Endothelial cell of umbilical vein (primary cell): ENCODE data around the gene RPL7L1. TPM values are rescaled to one million over a fixed set of nuclear protein-coding genes. Genes with fewer than 3 reads are reported as not detected.
"Not testable (repeated sequence)": the region's sequence is repeated elsewhere in the genome, so short reads cannot be mapped to it uniquely, and the experiment has no call there.

ENCODE experiments used
- BruUV-seq: library from RNA; stranded (reverse); fragments of 400-500 nt; replicated peaks from 2 replicates; lab custom pipeline; 2021; lab: Mats Ljungman, UMichigan
- CTCF ChIA-PET: fragments of 300-600, 350-600 bp; sonication (Branson Sonifier 250); formaldehyde crosslinking; loops from one replicate; lab custom pipeline; 2021; ENCODE audit warnings: antibody characterized with exemption, inconsistent platforms; lab: Charles Lee
- POLR2A ChIA-PET: fragments of 300-600, 350-600 bp; sonication (Branson Sonifier 250); formaldehyde crosslinking; loops from one replicate; lab custom pipeline; 2021; ENCODE audit warnings: antibody characterized with exemption, inconsistent platforms; lab: Charles Lee
- DNase-seq: peaks from one replicate; pipeline ENCODE4 v3.0.0-alpha.2; 2011; ENCODE audit warnings: low read depth, low spot score
- FAIRE-seq: peaks from 2 replicates; lab custom pipeline; 2011; peaks lifted over from hg19 to GRCh38; lab: Jason Lieb, UNC
- H2AFZ ChIP-seq: 2 replicates; pipeline ENCODE4 v1.6.0; 2012; ENCODE audit warnings: low read depth, low read length, control low read depth, inconsistent platforms
- H3K27ac ChIP-seq: 2 replicates; pipeline ENCODE4 v1.5.1; 2011; ENCODE audit warnings: low read depth, mild to moderate bottlenecking, control low read depth, low read length, moderate library complexity; ENCODE audit not compliant: insufficient read depth
- H3K27me3 ChIP-seq, 2 experiments: 2 replicates each; pipeline versions ENCODE4 v1.6.0 to v1.6.1; 2011; ENCODE audit warnings: low read length in 2 of 2, mixed read lengths in 1 of 2; ENCODE audit not compliant: control insufficient read depth in 2 of 2, insufficient read depth in 2 of 2
- H3K36me3 ChIP-seq, 2 experiments: 2 replicates in 1 of 2; 3 replicates in 1 of 2; pipeline ENCODE4 v1.5.1; 2011; ENCODE audit warnings: low read length in 2 of 2, mild to moderate bottlenecking in 1 of 2, moderate library complexity in 1 of 2; ENCODE audit not compliant: control insufficient read depth in 2 of 2, insufficient read depth in 2 of 2; ENCODE audit errors: extremely low read depth in 1 of 2
- H3K4me1 ChIP-seq: 3 replicates; pipeline ENCODE4 v1.5.1; 2011; ENCODE audit warnings: mild to moderate bottlenecking, low read length; ENCODE audit not compliant: control insufficient read depth, insufficient read depth; ENCODE audit errors: extremely low read depth
- H3K4me2 ChIP-seq: 2 replicates; pipeline ENCODE4 v1.6.1; 2011; ENCODE audit warnings: low read length, control low read depth, mixed read lengths; ENCODE audit not compliant: insufficient read depth
- H3K4me3 ChIP-seq, 3 experiments: fragments of 200-600 bp in 1 of 3; sonication (generic), shearing (Covaris generic) in 1 of 3; replicated peaks in 1 of 3; 2 replicates each; pipeline ENCODE4 v1.5.1; 2011 to 2016; ENCODE audit warnings: control low read depth in 3 of 3, low read length in 3 of 3, mild to moderate bottlenecking in 2 of 3, inconsistent platforms in 1 of 3, low read depth in 1 of 3, moderate library complexity in 1 of 3; ENCODE audit not compliant: insufficient read depth in 1 of 3
- H3K79me2 ChIP-seq: 2 replicates; pipeline ENCODE4 v1.6.0; 2012; ENCODE audit warnings: low read length, inconsistent platforms; ENCODE audit not compliant: control insufficient read depth, insufficient read depth
- H3K9ac ChIP-seq: replicated peaks from 2 replicates; pipeline ENCODE3; 2011; ENCODE audit warnings: low read length, control low read depth; ENCODE audit not compliant: insufficient read depth; ENCODE audit errors: extremely low read depth
- H3K9me1 ChIP-seq: replicated peaks from 3 replicates; pipeline ENCODE4 v1.6.0; 2011; ENCODE audit warnings: mild to moderate bottlenecking, low read length; ENCODE audit not compliant: control insufficient read depth, insufficient read depth; ENCODE audit errors: extremely low read depth
- H3K9me3 ChIP-seq: replicated peaks from 2 replicates; pipeline ENCODE4 v1.5.1; 2012; ENCODE audit warnings: low read length, inconsistent platforms; ENCODE audit not compliant: control insufficient read depth, insufficient read depth
- H4K20me1 ChIP-seq: replicated peaks from 2 replicates; pipeline ENCODE3; 2011; ENCODE audit warnings: mild to moderate bottlenecking, low read length; ENCODE audit not compliant: control insufficient read depth, insufficient read depth; ENCODE audit errors: extremely low read depth
- EZH2 ChIP-seq: IDR thresholded peaks from 2 replicates; pipeline ENCODE4 v1.6.1; 2012; ENCODE audit warnings: borderline replicate concordance, low read depth, mild to moderate bottlenecking, moderate library complexity, low read length, inconsistent platforms; ENCODE audit not compliant: severe bottlenecking
- FOS ChIP-seq: IDR thresholded peaks from 2 replicates; pipeline ENCODE4 v1.6.1; 2011; ENCODE audit warnings: mild to moderate bottlenecking, low read length, moderate library complexity, borderline replicate concordance; ENCODE audit not compliant: insufficient read depth
- GATA2 ChIP-seq: IDR thresholded peaks from 2 replicates; pipeline ENCODE4 v1.7.0; 2011; ENCODE audit warnings: low read depth, mild to moderate bottlenecking, moderate library complexity, mixed read lengths, low read length; ENCODE audit not compliant: insufficient read length, insufficient read depth
- JUN ChIP-seq: IDR thresholded peaks from 2 replicates; pipeline ENCODE4 v1.6.1; 2011; ENCODE audit warnings: borderline replicate concordance, low read depth; ENCODE audit not compliant: insufficient read length, insufficient read depth
- MYC ChIP-seq: IDR thresholded peaks from one replicate; pipeline ENCODE4 v1.6.1; 2011; ENCODE audit warnings: mild to moderate bottlenecking, low read depth, low read length
- POLR2A ChIP-seq: IDR thresholded peaks from 2 replicates; pipeline ENCODE4 v1.6.1; 2012; ENCODE audit warnings: low read depth, mild to moderate bottlenecking, control low read depth, low read length
- POLR2AphosphoS5 ChIP-seq: IDR thresholded peaks from 2 replicates; pipeline ENCODE4 v1.6.1; 2012; ENCODE audit warnings: low read depth, mild to moderate bottlenecking, control low read depth, low read length, moderate library complexity; ENCODE audit not compliant: insufficient read depth
- dilution Hi-C: fragments of 300-500 bp; cut with MboI; formaldehyde crosslinking; loops from one replicate; pipeline ENCODE4 v1.15.0; 2019; ENCODE audit warnings: low sequenced_read_pairs; ENCODE audit not compliant: extremely low pct_ligation_motif_present
- intact Hi-C: fragments of 100-400 bp; cut with micrococcal nuclease; formaldehyde crosslinking; loops from one replicate; pipeline ENCODE4 v1.10.0; 2022
- polyA plus RNA-seq, 4 experiments: library from polyadenylated mRNA; depleted of rRNA in 3 of 4; stranded (reverse) in 3 of 4; unstranded in 1 of 4; fragments of >200 nt; gene quantifications; 2 replicates each; pipeline versions ENCODE4 v1.2.1 to v1.2.3, GENCODE V29; 2011 to 2012; ENCODE audit warnings: missing spikeins in 1 of 4
- total RNA-seq: library from RNA; stranded (reverse); gene quantifications from 2 replicates; pipeline ENCODE4 v1.2.3, GENCODE V29; 2021
- TF ChIP-seq, protein P1 (sequence below), 2 donors: IDR thresholded peaks; 1 replicate in 1 of 2; 2 replicates in 1 of 2; pipeline ENCODE4 v1.5.1; 2011; ENCODE audit warnings: low read length in 2 of 2, mild to moderate bottlenecking in 2 of 2, moderate library complexity in 2 of 2, control low read depth in 1 of 2, inconsistent platforms in 1 of 2, low read depth in 1 of 2; ENCODE audit not compliant: insufficient read depth in 1 of 2; ENCODE audit errors: extremely low read depth in 1 of 2
- TF ChIP-seq, protein P2 (sequence below): IDR thresholded peaks from 2 replicates; pipeline ENCODE4 v1.6.1; 2011; ENCODE audit not compliant: insufficient read depth, insufficient read length

Gene RPL7L1
- total and polyA plus RNA-seq, 2 donors (not counting 3 experiments of a cell fraction or from before 2014, with no cell fraction given) = 36.9 to 103 TPM

DNA sequence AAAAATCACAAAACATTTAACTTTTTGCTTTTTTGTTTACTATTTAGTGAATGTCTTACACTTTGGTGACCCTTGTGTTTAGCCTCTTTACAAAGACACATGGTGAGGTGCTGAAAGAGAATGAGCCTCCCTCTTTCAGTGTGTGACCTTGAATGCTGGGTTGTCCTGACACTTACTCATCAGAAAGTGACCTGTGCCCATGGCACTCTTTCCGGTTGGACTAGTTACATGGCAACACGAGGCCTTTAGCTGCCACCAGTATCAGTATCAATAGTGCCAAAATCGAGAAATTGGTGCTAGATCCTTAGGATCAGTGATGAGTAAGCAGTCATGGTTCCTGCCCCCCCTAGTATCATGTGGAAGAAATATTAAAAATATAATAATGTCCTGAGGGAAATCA lies 1.7 kb upstream of the RPL7L1 start:
- Histone ChIP-seq H3K27ac (no peak overlapping the region), H3K9ac (no peak overlapping the region), H3K9me3 (no peaks in the 10 kb centered on the region), H3K36me3 (peaks cover 0 to under 1% of the 10 kb centered on the region in 2 experiments), H3K9me1 (no peaks in the 10 kb centered on the region), H3K79me2 (peaks cover 20% of the 10 kb centered on the region), H3K4me2 (no peak overlapping the region), H3K4me3 (no peak overlapping the region), H3K4me1 (peaks cover 6% of the 10 kb centered on the region), H3K27me3 (no peaks in the 10 kb centered on the region), H4K20me1 (no peaks in the 10 kb centered on the region), H2AFZ (peak overlapping the region; percentile 32)
- dilution Hi-C loops (no loop called here), intact Hi-C loops (loop anchor here (1.0 to 5.0 kb wide), 5 partner anchors 21 to 660 kb away; partner anchors contain the start of gene MRPS10)
- POLR2A ChIA-PET = no interaction called here
- FAIRE-seq (no peak), DNase-seq (no peak)
- CTCF ChIA-PET = interaction anchor here (0.6 to 4.8 kb wide), 7 partner anchors 151 to 330 kb away, joined by 3 to 49 read pairs (median 4); no protein-coding TSS in a partner anchor
- BruUV-seq = no TSS peak
- TF ChIP-seq POLR2AphosphoS5 (no peak), JUN (no peak), GATA2 (no peak), MYC (no peak), POLR2A (no peak), FOS (no peak), EZH2 (no peak)
- TF ChIP-seq, protein P1, sequence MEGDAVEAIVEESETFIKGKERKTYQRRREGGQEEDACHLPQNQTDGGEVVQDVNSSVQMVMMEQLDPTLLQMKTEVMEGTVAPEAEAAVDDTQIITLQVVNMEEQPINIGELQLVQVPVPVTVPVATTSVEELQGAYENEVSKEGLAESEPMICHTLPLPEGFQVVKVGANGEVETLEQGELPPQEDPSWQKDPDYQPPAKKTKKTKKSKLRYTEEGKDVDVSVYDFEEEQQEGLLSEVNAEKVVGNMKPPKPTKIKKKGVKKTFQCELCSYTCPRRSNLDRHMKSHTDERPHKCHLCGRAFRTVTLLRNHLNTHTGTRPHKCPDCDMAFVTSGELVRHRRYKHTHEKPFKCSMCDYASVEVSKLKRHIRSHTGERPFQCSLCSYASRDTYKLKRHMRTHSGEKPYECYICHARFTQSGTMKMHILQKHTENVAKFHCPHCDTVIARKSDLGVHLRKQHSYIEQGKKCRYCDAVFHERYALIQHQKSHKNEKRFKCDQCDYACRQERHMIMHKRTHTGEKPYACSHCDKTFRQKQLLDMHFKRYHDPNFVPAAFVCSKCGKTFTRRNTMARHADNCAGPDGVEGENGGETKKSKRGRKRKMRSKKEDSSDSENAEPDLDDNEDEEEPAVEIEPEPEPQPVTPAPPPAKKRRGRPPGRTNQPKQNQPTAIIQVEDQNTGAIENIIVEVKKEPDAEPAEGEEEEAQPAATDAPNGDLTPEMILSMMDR (IDR thresholded peaks at IDR 0.05; ENCODE audit: extremely low read depth in 1 of 2, insufficient read depth in 1 of 2, low read depth in 1 of 2, low read length in 2 of 2) = no peak
- TF ChIP-seq, protein P2, sequence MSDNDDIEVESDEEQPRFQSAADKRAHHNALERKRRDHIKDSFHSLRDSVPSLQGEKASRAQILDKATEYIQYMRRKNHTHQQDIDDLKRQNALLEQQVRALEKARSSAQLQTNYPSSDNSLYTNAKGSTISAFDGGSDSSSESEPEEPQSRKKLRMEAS = no peak

DNA sequence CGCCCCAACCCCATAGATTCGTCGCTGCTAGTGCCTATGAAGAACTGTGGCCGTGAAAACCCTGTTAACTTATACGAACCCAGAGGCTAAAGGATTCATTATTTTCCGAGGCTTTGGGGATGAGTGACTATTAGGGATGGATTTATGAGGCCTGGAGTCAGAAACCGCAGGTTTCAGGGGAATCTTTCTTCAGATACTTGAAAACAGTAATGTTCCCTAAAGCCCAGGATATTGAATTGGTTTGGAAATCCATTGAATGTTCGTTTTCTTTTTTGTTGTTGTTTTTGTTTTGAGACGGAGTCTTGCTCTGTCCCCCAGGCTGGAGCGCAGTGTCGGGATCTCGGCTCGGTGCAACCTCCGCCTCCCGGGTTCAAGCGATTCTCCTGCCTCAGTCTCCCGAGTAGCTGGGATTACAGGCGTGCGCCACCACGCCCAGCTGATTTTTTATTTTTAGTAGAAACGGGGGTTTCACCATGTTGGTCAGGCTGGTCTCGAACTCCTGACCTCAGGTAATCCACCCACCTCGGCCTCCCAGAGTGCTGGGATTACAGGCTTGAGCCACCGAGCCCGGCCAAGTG lies 913 bp downstream of the RPL7L1 start:
- TSS peak; percentile 55 for BruUV-seq

More for the DNA sequence above, 913 bp downstream of the RPL7L1 start:
- dilution Hi-C loops, FAIRE-seq, H3K9me3 ChIP-seq, intact Hi-C loops, H4K20me1 ChIP-seq, H3K4me1 ChIP-seq, H3K27me3 ChIP-seq, DNase-seq, H3K9me1 ChIP-seq: not testable (repeated sequence)
- H2AFZ ChIP-seq = peak overlapping the region; percentile 75
- peak overlapping the region; percentile 68 for H3K27ac ChIP-seq
- peak overlapping the region; percentile 77 to 91 (median 86) for H3K4me3 ChIP-seq
- peaks cover 36% of the 10 kb centered on the region for H3K79me2 ChIP-seq
- ChIA-PET CTCF (interaction anchor here (0.8 to 4.8 kb wide), 4 partner anchors 98 to 218 kb away, joined by 4 to 49 read pairs (median 8); no protein-coding TSS in a partner anchor), POLR2A (interaction anchor here (1.0 to 1.8 kb wide), 5 partner anchors 10 to 219 kb away, joined by 3 to 14 read pairs (median 5); partner anchors contain the start of genes BICRAL and TBCC)
- H3K36me3 ChIP-seq = peaks cover 18 to 21% of the 10 kb centered on the region in 2 experiments
- peak overlapping the region; percentile 76 for H3K4me2 ChIP-seq
- peak overlapping the region; percentile 94 for H3K9ac ChIP-seq
